Midbrain (tissue), 1 donor: ENCODE measurements around the gene PLA2G2A.
"Not testable (repeated sequence)": the region's sequence is repeated elsewhere in the genome, so short reads cannot be mapped to it uniquely, and the experiment has no call there.

Source experiments
- DNase-seq: peaks from one replicate; lab custom pipeline; 2025; lab: John Stamatoyannopoulos, UW

Gene PLA2G2A

DNA sequence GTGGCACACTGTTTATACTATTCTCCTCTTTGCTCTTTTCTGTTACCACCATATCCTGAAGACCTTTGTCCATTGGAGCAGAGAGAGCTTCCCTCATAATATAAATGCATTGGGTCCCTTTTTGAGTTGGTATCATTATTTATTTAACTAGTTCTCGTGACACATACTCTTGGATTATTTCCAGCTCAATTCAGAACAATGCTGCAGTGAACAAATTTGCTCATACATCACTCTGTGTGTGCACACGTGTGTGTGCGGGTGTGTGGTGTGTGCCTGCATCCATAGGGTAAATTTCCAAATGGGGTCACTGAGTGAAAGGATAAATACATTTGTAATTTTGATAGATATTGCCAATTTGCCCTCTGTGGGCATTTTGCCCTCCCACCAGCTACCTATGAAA, 5.8 kb downstream of the PLA2G2A start:
- DNase-seq, result no peak

GRCh38 chr1:19971664-19972063, 7.8 kb downstream of the PLA2G2A start:
- DNase-seq, result no peak

- no peak for DNase-seq
Observed at GRCh38 chr1:19969898-19970660, 9.3 kb downstream of the PLA2G2A start.

DNA sequence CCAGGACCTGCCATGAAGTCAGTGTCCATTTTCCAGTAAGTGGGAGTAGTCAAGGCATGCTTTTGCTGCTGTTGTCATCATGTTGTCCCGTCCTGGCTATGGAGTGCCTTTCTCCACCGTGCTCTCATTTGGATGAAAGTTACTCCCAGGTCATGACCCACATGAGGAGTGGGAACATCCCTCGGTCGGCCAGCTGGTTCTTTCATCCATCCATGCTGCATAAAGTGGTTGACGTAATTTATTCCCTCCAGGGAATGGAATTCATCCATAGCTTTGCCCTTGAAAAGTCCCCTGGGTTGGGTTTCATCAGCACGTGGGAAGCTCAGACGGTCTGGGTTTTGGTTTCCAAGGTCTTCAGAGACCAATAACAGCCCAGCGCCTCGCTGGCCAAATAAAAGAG, 11.6 kb downstream of the PLA2G2A start:
- no peak for DNase-seq

GRCh38 chr1:19964542-19964941, 14.9 kb downstream of the PLA2G2A start:
- no peak for DNase-seq

- no peak for DNase-seq
Observed at GRCh38 chr1:19963636-19964035, 15.8 kb downstream of the PLA2G2A start.

DNA sequence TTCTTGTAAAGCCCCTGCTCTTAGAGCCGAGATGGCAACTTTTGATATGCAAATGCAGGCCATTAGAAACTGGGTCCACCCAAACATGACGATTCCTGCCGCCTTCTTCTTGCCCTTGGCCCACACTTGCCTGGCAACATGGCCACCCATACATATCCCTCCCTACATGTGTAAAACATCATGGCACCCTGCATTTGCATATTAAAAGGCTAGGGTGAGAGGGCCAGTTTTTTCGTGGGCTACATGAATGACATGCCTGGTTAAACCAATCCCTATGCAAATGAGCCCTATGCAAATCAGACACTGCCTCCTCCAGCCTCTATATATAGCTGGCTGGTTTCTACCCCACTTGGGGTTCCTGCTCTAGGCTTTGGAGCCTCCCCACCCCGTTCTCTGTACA, 18.8 kb downstream of the PLA2G2A start:
- no peak for DNase-seq

DNA sequence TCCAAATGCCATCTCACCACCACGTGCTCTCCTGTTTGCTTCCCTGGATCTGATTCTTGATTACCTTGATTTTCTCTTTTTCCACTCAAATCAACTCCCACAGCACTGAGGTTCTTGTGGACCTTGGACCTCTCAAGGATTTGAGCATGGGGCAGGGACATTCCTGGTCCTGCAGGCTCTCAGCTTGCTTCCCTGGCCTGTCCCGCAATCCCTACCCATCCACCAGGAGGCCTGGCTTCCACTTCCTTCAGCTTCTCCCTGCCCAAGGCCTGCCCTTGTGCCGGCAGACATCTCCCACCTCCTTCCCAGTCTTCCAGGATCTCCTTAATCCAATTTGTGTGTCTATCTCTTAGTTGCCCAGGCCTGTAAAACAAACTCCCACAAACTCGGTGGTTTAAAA, 21.6 kb downstream of the PLA2G2A start:
- DNase-seq, result no peak

DNA sequence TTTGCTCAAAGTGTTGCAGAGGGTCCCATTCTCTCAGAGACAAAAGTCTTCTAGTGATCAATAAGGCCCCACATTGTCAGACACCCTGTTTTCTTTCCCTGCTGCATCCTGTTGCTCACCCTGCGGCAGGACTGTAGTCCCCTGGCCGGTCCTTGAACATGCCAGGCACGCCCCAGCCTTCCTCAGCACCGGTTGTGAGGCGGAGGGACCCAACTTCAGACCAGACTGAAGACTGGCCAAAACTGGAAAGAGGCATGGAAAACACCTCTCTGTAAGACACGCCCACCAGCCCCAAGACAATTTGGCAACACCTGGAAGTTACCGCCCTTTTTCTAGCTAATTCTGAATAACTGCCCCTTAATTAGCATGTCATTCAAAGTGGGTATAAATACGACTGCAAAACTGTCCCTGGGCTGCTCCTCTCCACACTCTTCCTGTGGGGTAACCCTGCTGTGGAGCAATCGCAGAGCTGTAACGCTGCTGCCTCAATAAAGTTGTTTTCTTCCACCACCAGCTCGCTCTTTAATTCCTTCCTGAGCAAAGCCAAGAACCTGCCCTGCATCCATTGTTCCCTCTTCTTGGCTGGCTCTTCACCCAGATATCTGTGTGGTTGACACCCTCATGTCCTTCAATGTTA, 23.8 kb downstream of the PLA2G2A start:
- DNase-seq, result no peak

GRCh38 chr1:19954059-19954458, 25.4 kb downstream of the PLA2G2A start:
- no peak for DNase-seq

- no peak for DNase-seq
Observed at GRCh38 chr1:19949016-19949415, 30.4 kb downstream of the PLA2G2A start.

GRCh38 chr1:19946971-19947370, 32.4 kb downstream of the PLA2G2A start:
- no peak for DNase-seq

DNA sequence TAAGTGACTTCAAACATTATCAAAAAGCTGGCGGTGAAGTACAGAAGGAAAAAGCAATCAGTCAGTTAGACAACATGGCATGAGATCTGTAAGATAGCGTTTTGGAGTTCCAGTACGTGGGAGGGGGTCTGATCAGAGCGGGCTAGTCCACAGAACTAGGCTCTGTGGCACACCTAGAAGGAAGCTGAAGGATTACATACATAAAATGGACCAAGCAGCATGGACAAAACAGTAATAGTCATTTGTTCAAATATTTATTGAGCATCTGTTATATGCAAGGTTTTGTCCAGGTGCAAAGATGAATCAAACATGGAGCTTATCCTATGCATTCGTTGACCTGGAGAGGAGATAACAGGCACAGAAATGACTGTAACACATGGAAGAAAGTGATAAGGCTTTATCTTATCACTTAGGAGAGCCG, 33.1 kb downstream of the PLA2G2A start:
- DNase-seq, result no peak

GRCh38 chr1:19945914-19946313, 33.5 kb downstream of the PLA2G2A start:
- no peak for DNase-seq

DNA sequence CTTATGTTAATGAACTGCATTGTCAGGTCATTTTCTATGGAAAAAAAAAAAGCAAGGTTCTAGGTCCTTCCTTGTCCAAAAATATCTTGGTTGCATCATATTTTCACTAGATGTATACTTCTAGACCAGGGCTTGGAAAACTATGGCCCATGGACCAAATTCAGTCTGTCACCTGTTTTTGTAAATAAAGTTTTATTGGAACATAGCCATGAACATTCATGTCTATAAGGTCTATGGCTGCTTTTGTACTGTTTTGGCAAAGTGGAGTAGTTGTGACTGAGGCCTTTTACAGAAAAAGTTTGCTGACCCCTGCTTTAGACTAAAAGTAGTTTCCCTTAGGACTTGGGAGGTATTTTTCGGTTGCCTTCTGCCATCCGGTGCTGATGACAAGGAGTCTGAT, 36.8 kb downstream of the PLA2G2A start:
- DNase-seq, result no peak

- no peak for DNase-seq
Observed at GRCh38 chr1:19942088-19942487, 37.3 kb downstream of the PLA2G2A start.

DNA sequence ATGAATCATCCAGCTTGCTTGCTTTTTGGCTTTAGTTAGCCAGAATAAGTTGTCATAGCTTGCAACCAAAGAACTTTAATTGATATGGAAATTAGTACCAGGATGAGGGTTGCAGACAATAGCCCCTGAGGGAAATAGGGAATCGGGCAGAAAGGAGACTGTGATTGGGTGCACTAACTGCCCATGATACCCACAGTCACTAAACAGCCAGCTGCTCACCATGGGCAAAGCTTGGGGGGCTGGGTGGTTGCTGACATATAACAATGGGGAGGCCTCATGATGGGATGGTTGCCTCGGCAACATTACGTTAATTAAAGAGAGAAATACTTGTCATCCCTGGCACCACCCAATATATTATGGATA, 38.2 kb downstream of the PLA2G2A start:
- DNase-seq, result no peak

DNA sequence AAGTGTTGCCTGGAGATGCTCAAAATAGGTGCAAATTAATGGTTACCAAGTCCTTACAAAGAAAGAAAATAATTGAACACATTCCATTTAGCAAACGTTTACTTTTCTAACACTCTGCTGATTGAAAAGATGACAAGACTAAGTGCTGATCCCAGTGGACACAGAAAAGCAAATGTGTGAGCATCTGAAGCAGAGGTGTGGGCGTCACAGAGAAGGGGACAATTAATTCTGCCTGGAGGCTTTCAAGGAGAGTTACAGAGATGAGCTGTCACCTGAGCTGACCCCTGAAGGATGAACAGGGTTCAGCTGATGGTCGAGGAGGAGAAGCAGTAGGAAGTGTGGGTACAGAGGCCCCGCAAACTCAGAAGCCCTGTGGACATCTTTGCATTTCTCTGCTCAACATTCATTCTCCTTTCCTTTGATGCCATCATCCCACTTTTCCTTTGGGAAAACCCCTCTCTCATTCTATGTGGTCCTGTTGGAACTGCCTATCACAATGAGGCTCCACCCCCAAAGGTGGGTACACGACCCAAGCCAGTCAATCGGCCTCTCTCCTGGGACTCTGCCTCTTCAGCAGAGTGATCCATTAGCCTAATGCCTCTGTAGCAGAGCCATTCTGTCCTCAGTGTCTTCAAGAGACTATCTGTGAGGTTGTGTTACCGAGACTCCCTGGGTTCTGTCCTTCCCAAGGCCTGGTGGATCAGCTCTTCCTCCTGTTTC, 38.8 kb downstream of the PLA2G2A start:
- DNase-seq, result no peak

GRCh38 chr1:19938472-19938871, 40.9 kb downstream of the PLA2G2A start:
- DNase-seq, result no peak

- no peak for DNase-seq
Observed at GRCh38 chr1:19936061-19936750, 43.2 kb downstream of the PLA2G2A start.

GRCh38 chr1:19934336-19934735, 45.1 kb downstream of the PLA2G2A start:
- no peak for DNase-seq

DNA sequence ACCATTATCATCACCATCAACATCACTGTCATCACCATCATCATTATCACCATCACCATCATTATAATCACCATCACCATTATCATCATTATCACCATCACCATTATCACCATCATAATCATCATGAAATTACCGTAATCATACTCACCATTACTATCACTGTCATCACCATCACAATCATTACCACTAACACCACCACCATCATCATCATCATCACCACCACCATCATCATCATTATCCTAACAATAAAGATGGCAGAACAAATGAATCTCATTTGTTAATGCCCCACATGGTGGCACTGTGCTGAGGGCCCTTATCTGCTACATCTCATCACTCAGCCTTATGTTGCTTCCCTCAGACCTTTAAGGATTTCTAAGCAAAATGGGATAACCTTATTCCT, 46.6 kb downstream of the PLA2G2A start:
- no peak for DNase-seq

DNA sequence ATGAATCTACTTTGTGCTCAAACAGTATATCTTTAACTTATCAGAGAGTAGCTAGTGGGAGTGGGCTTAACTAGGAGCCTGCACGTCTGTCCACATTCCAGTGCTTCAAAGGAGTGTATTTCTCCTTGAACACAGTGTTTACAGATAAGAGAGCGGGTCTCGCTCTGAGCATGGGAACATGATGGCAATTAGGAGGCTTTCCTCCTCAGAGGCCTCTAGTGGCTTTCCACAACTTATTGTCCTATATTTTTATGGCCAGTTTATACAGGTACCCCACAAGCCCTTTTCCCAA, 52.3 kb downstream of the PLA2G2A start:
- not testable (repeated sequence) for DNase-seq
